Endodermal cell (in vitro differentiated cells): ENCODE measurements around the gene IL15RA. TPM values are rescaled to one million over a fixed set of nuclear protein-coding genes. Genes with fewer than 3 reads are reported as not detected.

Experiments used
- DNase-seq: peaks from one replicate; pipeline ENCODE4 v3.0.0-alpha.2; 2017
- H3K27ac ChIP-seq: 2 replicates; pipeline ENCODE4 v1.5.1; 2013; ENCODE audit warnings: mild to moderate bottlenecking, low read depth, low read length, moderate library complexity
- H3K27me3 ChIP-seq: 2 replicates; pipeline ENCODE4 v1.6.1; 2013; ENCODE audit warnings: mild to moderate bottlenecking, low read length, moderate library complexity; ENCODE audit not compliant: insufficient read depth, control insufficient read depth, poor library complexity, severe bottlenecking
- H3K36me3 ChIP-seq: 2 replicates; pipeline ENCODE4 v1.7.0; 2013; ENCODE audit warnings: mild to moderate bottlenecking, low read length, moderate library complexity; ENCODE audit not compliant: control insufficient read depth, insufficient read depth
- H3K4me1 ChIP-seq: one replicate; pipeline ENCODE4 v1.7.0; 2013; ENCODE audit warnings: low read length; ENCODE audit not compliant: control insufficient read depth, insufficient read depth
- H3K4me3 ChIP-seq: 2 replicates; pipeline ENCODE4 v1.5.1; 2013; ENCODE audit warnings: mild to moderate bottlenecking, low read length, moderate library complexity
- H3K9ac ChIP-seq: 2 replicates; pipeline ENCODE4 v1.6.1; 2013; ENCODE audit warnings: mild to moderate bottlenecking, low read length, moderate library complexity; ENCODE audit not compliant: poor library complexity, severe bottlenecking; ENCODE audit errors: extremely low read depth
- H3K9me3 ChIP-seq: 2 replicates; pipeline ENCODE4 v1.6.1; 2013; ENCODE audit warnings: mild to moderate bottlenecking, low read length, moderate library complexity; ENCODE audit not compliant: control insufficient read depth
- H3K27ac Mint-ChIP-seq: 2 replicates; pipeline ENCODE4 v1.8.0; 2020; ENCODE audit warnings: mixed read lengths
- H3K27me3 Mint-ChIP-seq: 2 replicates; pipeline ENCODE4 v1.8.0; 2021; ENCODE audit warnings: mild to moderate bottlenecking, mixed read lengths; ENCODE audit not compliant: insufficient read depth
- H3K36me3 Mint-ChIP-seq: 2 replicates; pipeline ENCODE4 v1.8.0; 2020; ENCODE audit warnings: low read depth, mixed read lengths
- H3K4me1 Mint-ChIP-seq: 2 replicates; pipeline ENCODE4 v1.8.0; 2020; ENCODE audit warnings: mixed read lengths
- H3K4me3 Mint-ChIP-seq: 2 replicates; pipeline ENCODE4 v1.8.0; 2020; ENCODE audit warnings: mild to moderate bottlenecking, moderate library complexity, mixed read lengths
- H3K9me3 Mint-ChIP-seq: 2 replicates; pipeline ENCODE4 v1.8.0; 2020; ENCODE audit warnings: mild to moderate bottlenecking, mixed read lengths
- WGBS, 2 experiments: methylation state at CpG; one replicate each; pipeline versions ENCODE4 v1.1.5 to v1.1.7; 2013; ENCODE audit warnings: missing lambda C conversion rate in 2 of 2, mixed read lengths in 1 of 2; ENCODE audit not compliant: insufficient coverage in 1 of 2, insufficient read length in 1 of 2; 5-methylcytosine and 5-hydroxymethylcytosine counted together
- total RNA-seq, 2 donors: library from RNA; stranded (reverse); fragmentation: NEBNext Ultra II Directional in 1 of 2; extraction: Animal tissue kit (Norgen Biotek cat#: 25700) in 1 of 2; gene quantifications; 2 replicates in 1 of 2; 3 replicates in 1 of 2; pipeline ENCODE4 v1.2.1, GENCODE V29; 2021
- TF ChIP-seq, protein P1 (sequence below): fragments of 200-600 bp; sonication (generic); conservative IDR thresholded peaks from 2 replicates; pipeline ENCODE4 v1.5.0; 2021; ENCODE audit warnings: antibody characterized with exemption, mild to moderate bottlenecking

IL15RA gene
- total RNA-seq, 2 donors from 2014 or later = 0.35 to 0.37 TPM

DNA sequence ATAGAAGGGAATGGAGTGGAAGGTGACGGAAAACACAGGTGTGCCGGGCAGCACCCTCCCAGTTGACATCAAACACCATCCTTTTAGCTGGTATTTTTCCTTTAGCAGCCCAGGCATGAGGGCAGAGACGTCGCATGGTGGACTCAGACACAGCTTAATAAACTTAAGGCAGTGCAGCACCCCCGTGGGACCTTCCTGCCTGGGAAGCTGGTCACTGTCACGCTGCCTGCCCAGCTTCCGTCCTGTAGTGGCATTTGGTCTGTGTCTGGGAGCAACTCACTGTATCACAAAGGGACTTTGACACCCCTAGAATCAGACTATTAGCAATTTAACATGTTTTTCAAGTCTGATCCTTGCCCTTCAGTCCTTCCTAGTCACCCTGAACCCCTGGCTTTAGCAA, 35.8 kb downstream of the IL15RA start:
- Mint-ChIP-seq H3K4me3 (no peak overlapping the region), H3K9me3 (no peaks in the 10 kb centered on the region), H3K27ac (no peak overlapping the region), H3K36me3 (peaks cover 19% of the 10 kb centered on the region), H3K27me3 (no peaks in the 10 kb centered on the region), H3K4me1 (peaks cover 16% of the 10 kb centered on the region)
- TF ChIP-seq, protein P1, sequence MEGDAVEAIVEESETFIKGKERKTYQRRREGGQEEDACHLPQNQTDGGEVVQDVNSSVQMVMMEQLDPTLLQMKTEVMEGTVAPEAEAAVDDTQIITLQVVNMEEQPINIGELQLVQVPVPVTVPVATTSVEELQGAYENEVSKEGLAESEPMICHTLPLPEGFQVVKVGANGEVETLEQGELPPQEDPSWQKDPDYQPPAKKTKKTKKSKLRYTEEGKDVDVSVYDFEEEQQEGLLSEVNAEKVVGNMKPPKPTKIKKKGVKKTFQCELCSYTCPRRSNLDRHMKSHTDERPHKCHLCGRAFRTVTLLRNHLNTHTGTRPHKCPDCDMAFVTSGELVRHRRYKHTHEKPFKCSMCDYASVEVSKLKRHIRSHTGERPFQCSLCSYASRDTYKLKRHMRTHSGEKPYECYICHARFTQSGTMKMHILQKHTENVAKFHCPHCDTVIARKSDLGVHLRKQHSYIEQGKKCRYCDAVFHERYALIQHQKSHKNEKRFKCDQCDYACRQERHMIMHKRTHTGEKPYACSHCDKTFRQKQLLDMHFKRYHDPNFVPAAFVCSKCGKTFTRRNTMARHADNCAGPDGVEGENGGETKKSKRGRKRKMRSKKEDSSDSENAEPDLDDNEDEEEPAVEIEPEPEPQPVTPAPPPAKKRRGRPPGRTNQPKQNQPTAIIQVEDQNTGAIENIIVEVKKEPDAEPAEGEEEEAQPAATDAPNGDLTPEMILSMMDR = no peak
- WGBS, 2 experiments = 82 to 91% methylated on average over 3 to 7 of the region's 7 CpGs
- Histone ChIP-seq H3K9me3 (no peaks in the 10 kb centered on the region), H3K27me3 (no peaks in the 10 kb centered on the region), H3K9ac (no peak overlapping the region), H3K36me3 (peaks cover 21% of the 10 kb centered on the region), H3K27ac (no peak overlapping the region), H3K4me3 (no peak overlapping the region), H3K4me1 (no peaks in the 10 kb centered on the region)
- DNase-seq = no peak

DNA sequence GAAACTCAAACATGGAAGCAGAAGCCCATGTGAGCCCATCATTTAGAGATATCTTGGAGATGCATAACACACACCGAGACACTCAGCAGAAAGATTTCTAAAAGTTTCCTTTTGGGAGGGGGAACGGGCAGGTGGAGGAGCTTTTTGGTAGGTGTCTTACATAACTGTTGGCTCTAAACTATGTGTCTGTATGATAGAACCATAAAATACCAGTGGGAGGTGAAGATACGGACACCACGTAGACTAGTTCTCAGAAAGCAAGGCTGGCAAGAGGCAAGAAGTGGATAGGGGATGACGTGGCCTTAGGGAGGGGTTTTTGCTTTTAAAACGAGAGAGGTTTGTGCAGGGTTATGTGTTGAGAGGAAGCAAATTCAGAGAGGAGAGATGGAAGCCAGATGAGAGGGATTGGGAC, 36.5 kb downstream of the IL15RA start:
- H3K4me1 ChIP-seq = no peaks in the 10 kb centered on the region
- no peaks in the 10 kb centered on the region for H3K9me3 Mint-ChIP-seq
- no peak overlapping the region for H3K27ac ChIP-seq
- no peak for DNase-seq
- H3K9me3 ChIP-seq = no peaks in the 10 kb centered on the region
- peaks cover 13% of the 10 kb centered on the region for H3K4me1 Mint-ChIP-seq
- TF ChIP-seq, protein P1 = no peak
- peaks cover 26% of the 10 kb centered on the region for H3K36me3 ChIP-seq
- H3K27ac Mint-ChIP-seq = no peak overlapping the region
- 91% methylated on average over 6 of the region's 6 CpGs for WGBS, 2 experiments
- H3K27me3 Mint-ChIP-seq = no peaks in the 10 kb centered on the region
- no peak overlapping the region for H3K4me3 Mint-ChIP-seq
- peaks cover 25% of the 10 kb centered on the region for H3K36me3 Mint-ChIP-seq
- no peak overlapping the region for H3K9ac ChIP-seq
- no peaks in the 10 kb centered on the region for H3K27me3 ChIP-seq
- no peak overlapping the region for H3K4me3 ChIP-seq

DNA sequence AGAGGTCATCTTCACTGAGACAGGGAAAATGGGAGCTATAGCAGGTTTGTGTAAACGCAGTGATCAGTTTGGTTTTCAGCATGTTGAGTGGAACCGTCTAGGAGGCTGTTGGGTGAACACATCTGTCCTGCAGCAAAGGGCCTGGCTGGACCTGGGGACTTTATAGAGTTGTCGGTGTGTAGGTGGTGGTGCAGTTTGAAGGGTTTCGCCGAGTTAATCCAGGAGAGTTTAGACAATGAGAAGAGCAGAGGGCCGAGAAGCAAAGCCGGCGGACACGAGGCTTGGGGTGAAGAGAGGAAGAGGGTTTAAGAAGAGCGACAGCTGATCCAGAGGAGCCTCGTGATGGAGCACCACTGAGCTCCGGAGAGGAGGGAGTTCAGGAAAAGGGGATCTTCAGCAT, 39.1 kb downstream of the IL15RA start:
- H3K36me3 ChIP-seq = peaks cover 39% of the 10 kb centered on the region
- Mint-ChIP-seq H3K9me3 (no peaks in the 10 kb centered on the region), H3K27me3 (no peaks in the 10 kb centered on the region), H3K36me3 (peaks cover 42% of the 10 kb centered on the region), H3K4me3 (no peak overlapping the region), H3K4me1 (no peaks in the 10 kb centered on the region), H3K27ac (no peak overlapping the region)
- 92 to 98% methylated on average over 12 of the region's 12 CpGs for WGBS, 2 experiments
- no peak overlapping the region for H3K27ac ChIP-seq
- no peaks in the 10 kb centered on the region for H3K9me3 ChIP-seq
- no peaks in the 10 kb centered on the region for H3K27me3 ChIP-seq
- DNase-seq = no peak
- no peak overlapping the region for H3K4me3 ChIP-seq
- H3K9ac ChIP-seq = no peak overlapping the region
- no peaks in the 10 kb centered on the region for H3K4me1 ChIP-seq
- TF ChIP-seq, protein P1 = no peak
